HEK293T (cell line): ENCODE data around the gene IL15RA.

Experiments used
- CTCF ChIA-PET: fragments of 350-600 bp; formaldehyde crosslinking; extraction: SDS; loops from one replicate; lab custom pipeline; 2021; ENCODE audit warnings: antibody characterized with exemption, inconsistent platforms; lab: Yijun Ruan, JAX
- POLR2A ChIA-PET: fragments of 350-600 bp; formaldehyde crosslinking; extraction: SDS; loops from one replicate; lab custom pipeline; 2020; ENCODE audit warnings: antibody characterized with exemption, inconsistent platforms; lab: Yijun Ruan, JAX
- DNase-seq: peaks from one replicate; pipeline ENCODE4 v3.0.0; 2012; ENCODE audit warnings: mixed read lengths; ENCODE audit errors: extremely low spot score
- ARNT ChIP-seq: fragments of 450-650 bp; IDR thresholded peaks from 2 replicates; pipeline ENCODE4 v1.6.1; 2017; ENCODE audit warnings: mild to moderate bottlenecking
- BHLHE40 ChIP-seq: fragments of 450-650 bp; IDR thresholded peaks from 2 replicates; pipeline ENCODE4 v1.6.1; 2016; ENCODE audit warnings: mild to moderate bottlenecking, moderate library complexity, borderline replicate concordance
- CTBP1 ChIP-seq: fragments of 450-650 bp; IDR thresholded peaks from 2 replicates; pipeline ENCODE4 v1.6.1; 2016; ENCODE audit warnings: borderline replicate concordance
- ELF4 ChIP-seq: fragments of 450-650 bp; IDR thresholded peaks from 2 replicates; pipeline ENCODE4 v1.6.1; 2017; ENCODE audit warnings: antibody characterized with exemption
- FOXA1 ChIP-seq: fragments of 450-650 bp; IDR thresholded peaks from 2 replicates; pipeline ENCODE4 v1.6.1; 2016; ENCODE audit warnings: mild to moderate bottlenecking
- FOXK2 ChIP-seq: fragments of 450-650 bp; IDR thresholded peaks from 2 replicates; pipeline ENCODE4 v1.6.1; 2016; ENCODE audit warnings: mild to moderate bottlenecking
- FOXM1 ChIP-seq: fragments of 450-650 bp; IDR thresholded peaks from 2 replicates; pipeline ENCODE4 v1.6.1; 2017; ENCODE audit warnings: mild to moderate bottlenecking, borderline replicate concordance
- HDGF ChIP-seq: fragments of 450-650 bp; IDR thresholded peaks from 2 replicates; pipeline ENCODE4 v1.6.1; 2017; ENCODE audit warnings: antibody characterized with exemption, borderline replicate concordance
- L3MBTL2 ChIP-seq: fragments of 450-650 bp; conservative IDR thresholded peaks from 2 replicates; pipeline ENCODE4 v1.6.1; 2016; ENCODE audit warnings: mild to moderate bottlenecking
- LEF1 ChIP-seq: fragments of 450-650 bp; IDR thresholded peaks from 2 replicates; pipeline ENCODE4 v1.6.1; 2017; ENCODE audit warnings: mild to moderate bottlenecking, borderline replicate concordance
- NFRKB ChIP-seq: fragments of 450-650 bp; IDR thresholded peaks from 2 replicates; pipeline ENCODE4 v1.6.1; 2016; ENCODE audit warnings: mild to moderate bottlenecking, moderate library complexity
- SP1 ChIP-seq: fragments of 450-650 bp; IDR thresholded peaks from 2 replicates; pipeline ENCODE4 v1.6.1; 2017
- SUZ12 ChIP-seq: fragments of 450-650 bp; IDR thresholded peaks from 2 replicates; pipeline ENCODE4 v1.6.1; 2016; ENCODE audit warnings: mild to moderate bottlenecking
- TARDBP ChIP-seq: fragments of 450-650 bp; IDR thresholded peaks from 2 replicates; pipeline ENCODE4 v1.6.1; 2016
- ZNF384 ChIP-seq: fragments of 450-650 bp; IDR thresholded peaks from 2 replicates; pipeline ENCODE4 v1.6.1; 2016
- TF ChIP-seq, protein P1 (sequence below): fragments of 450-650 bp; IDR thresholded peaks from 2 replicates; pipeline ENCODE4 v1.6.1; 2016

Gene IL15RA

DNA sequence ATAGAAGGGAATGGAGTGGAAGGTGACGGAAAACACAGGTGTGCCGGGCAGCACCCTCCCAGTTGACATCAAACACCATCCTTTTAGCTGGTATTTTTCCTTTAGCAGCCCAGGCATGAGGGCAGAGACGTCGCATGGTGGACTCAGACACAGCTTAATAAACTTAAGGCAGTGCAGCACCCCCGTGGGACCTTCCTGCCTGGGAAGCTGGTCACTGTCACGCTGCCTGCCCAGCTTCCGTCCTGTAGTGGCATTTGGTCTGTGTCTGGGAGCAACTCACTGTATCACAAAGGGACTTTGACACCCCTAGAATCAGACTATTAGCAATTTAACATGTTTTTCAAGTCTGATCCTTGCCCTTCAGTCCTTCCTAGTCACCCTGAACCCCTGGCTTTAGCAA, 35.8 kb downstream of the IL15RA start:
- CTCF ChIA-PET = interaction anchor here (0.5 kb wide), 1 partner anchor 15 kb away, joined by 4 read pairs; no protein-coding TSS in a partner anchor
- no peak for DNase-seq
- TF ChIP-seq L3MBTL2 = no peak
- TF ChIP-seq, protein P1, sequence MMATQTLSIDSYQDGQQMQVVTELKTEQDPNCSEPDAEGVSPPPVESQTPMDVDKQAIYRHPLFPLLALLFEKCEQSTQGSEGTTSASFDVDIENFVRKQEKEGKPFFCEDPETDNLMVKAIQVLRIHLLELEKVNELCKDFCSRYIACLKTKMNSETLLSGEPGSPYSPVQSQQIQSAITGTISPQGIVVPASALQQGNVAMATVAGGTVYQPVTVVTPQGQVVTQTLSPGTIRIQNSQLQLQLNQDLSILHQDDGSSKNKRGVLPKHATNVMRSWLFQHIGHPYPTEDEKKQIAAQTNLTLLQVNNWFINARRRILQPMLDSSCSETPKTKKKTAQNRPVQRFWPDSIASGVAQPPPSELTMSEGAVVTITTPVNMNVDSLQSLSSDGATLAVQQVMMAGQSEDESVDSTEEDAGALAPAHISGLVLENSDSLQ = no peak
- no peak for TF ChIP-seq FOXM1
- TF ChIP-seq ZNF384 = no peak
- TF ChIP-seq ARNT = no peak
- TF ChIP-seq FOXK2 = no peak
- TF ChIP-seq ELF4 = no peak
- no peak for TF ChIP-seq SP1
- no peak for TF ChIP-seq FOXA1
- no peak for TF ChIP-seq HDGF
- TF ChIP-seq BHLHE40 = no peak
- TF ChIP-seq SUZ12 = no peak
- no peak for TF ChIP-seq CTBP1
- TF ChIP-seq TARDBP = no peak
- no peak for TF ChIP-seq NFRKB
- POLR2A ChIA-PET = no interaction called here

DNA sequence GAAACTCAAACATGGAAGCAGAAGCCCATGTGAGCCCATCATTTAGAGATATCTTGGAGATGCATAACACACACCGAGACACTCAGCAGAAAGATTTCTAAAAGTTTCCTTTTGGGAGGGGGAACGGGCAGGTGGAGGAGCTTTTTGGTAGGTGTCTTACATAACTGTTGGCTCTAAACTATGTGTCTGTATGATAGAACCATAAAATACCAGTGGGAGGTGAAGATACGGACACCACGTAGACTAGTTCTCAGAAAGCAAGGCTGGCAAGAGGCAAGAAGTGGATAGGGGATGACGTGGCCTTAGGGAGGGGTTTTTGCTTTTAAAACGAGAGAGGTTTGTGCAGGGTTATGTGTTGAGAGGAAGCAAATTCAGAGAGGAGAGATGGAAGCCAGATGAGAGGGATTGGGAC, 36.5 kb downstream of the IL15RA start:
- CTCF ChIA-PET = no interaction called here

DNA sequence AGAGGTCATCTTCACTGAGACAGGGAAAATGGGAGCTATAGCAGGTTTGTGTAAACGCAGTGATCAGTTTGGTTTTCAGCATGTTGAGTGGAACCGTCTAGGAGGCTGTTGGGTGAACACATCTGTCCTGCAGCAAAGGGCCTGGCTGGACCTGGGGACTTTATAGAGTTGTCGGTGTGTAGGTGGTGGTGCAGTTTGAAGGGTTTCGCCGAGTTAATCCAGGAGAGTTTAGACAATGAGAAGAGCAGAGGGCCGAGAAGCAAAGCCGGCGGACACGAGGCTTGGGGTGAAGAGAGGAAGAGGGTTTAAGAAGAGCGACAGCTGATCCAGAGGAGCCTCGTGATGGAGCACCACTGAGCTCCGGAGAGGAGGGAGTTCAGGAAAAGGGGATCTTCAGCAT, 39.1 kb downstream of the IL15RA start:
- POLR2A ChIA-PET = no interaction called here
- TF ChIP-seq ELF4 (no peak), ZNF384 (no peak), NFRKB (no peak), HDGF (no peak)
- TF ChIP-seq, protein P1 = no peak

More for the DNA sequence above, 36.5 kb downstream of the IL15RA start:
- no peak for TF ChIP-seq HDGF
- no peak for TF ChIP-seq SP1
- TF ChIP-seq LEF1 = no peak
- TF ChIP-seq, protein P1 = no peak
- TF ChIP-seq BHLHE40 = no peak
- no peak for TF ChIP-seq TARDBP
- TF ChIP-seq ARNT = no peak
- TF ChIP-seq NFRKB = no peak
- TF ChIP-seq ZNF384 = no peak
- TF ChIP-seq FOXK2 = no peak
- no peak for TF ChIP-seq SUZ12
- TF ChIP-seq L3MBTL2 = no peak
- TF ChIP-seq FOXM1 = no peak
- TF ChIP-seq CTBP1 = no peak
- no peak for TF ChIP-seq FOXA1
- no peak for TF ChIP-seq ELF4
- POLR2A ChIA-PET = no interaction called here
- no peak for DNase-seq

DNA sequence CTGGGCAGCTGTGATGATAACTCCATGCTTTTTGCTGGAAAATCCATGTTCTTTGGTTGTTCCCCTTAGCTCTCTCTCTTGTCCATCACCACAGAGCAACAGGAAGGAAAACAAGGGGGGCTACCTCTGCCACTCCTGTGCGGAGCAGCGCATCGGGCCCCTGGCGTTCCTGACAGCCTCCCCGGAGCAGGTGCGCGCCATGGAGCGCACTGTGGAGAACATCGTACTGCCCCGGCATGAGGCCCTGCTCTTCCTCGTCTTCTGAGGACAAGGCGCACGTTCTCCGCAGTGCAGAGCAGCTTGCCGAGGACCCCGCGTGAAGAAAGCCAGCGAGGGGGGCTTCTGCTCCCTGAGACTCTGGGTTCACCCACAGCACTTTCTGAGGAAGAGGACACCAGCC, 40.3 kb downstream of the IL15RA start:
- TF ChIP-seq SP1 (no peak), FOXK2 (no peak), ZNF384 (no peak), FOXM1 (no peak), L3MBTL2 (no peak), SUZ12 (no peak)
- ChIA-PET CTCF (no interaction called here), POLR2A (no interaction called here)
- DNase-seq = no peak

More for the DNA sequence above, 39.1 kb downstream of the IL15RA start:
- DNase-seq = no peak
- CTCF ChIA-PET = interaction anchor here (1.6 kb wide), 1 partner anchor 464 kb away, joined by 3 read pairs; no protein-coding TSS in a partner anchor

DNA sequence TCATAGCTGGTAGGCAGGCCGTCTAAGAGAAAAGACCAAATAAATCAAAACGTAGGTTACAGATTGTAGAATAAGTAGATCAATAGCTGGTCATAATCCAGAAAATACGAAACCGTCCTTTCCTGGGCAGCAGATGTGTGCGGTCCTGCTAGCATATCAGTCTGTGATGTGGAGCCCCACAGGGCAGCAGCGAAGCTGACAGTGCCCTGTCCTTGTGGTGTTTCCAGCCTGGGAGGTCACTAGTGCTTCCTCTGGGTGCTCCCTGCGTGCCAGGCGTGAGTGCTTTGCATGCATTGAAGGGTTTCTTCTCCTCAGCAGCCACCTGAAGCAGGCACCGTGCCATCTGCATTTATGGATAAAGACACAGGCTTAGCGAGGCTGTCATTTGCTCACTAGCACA, 41.7 kb downstream of the IL15RA start:
- POLR2A ChIA-PET = no interaction called here
- CTCF ChIA-PET = no interaction called here
- DNase-seq = no peak
- TF ChIP-seq FOXA1 (no peak), SP1 (no peak), SUZ12 (no peak), ARNT (no peak), BHLHE40 (no peak), L3MBTL2 (no peak), HDGF (no peak), TARDBP (no peak), ELF4 (no peak), NFRKB (no peak), LEF1 (no peak), FOXM1 (no peak), CTBP1 (no peak), ZNF384 (no peak), FOXK2 (no peak)
- TF ChIP-seq, protein P1 = no peak

DNA sequence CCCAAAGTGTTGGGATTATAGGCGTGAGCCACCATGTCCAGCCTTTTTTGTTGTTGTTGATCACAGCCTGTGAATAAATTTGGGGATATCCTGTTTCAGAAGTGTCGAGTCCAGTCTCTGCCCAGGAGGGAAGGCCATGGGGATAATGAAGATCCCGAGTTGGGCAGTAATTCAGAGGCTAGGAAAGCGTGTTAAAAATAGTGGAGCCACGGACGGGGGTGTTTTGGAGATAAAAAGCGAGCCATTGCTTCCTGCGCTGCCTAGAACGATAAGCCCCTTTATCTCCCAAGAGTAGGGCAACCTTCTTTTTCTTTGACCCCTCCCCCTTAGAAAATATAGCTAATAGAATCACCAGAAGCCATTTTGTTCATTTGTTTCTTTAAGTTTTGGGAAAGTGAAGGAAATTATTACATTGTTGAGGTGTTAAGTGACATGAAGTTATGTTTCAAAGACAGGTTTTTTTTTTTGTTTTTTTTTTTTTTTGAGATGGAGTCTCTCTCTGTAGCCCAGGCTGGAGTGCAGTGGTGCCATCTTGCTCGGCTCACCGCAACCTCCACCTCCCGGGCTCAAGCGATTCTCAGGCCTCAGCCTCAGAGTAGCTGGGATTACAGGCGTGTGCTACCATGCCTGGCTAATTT, 43.3 kb downstream of the IL15RA start:
- ChIA-PET CTCF (no interaction called here), POLR2A (interaction anchor here (0.7 kb wide), 1 partner anchor 271 kb away, joined by 3 read pairs; no protein-coding TSS in a partner anchor)
- TF ChIP-seq ARNT (no peak), LEF1 (no peak), ELF4 (no peak), ZNF384 (no peak), FOXA1 (no peak), BHLHE40 (no peak)
- DNase-seq = no peak
